Parathyroid adenoma (tissue), 2 donors: ENCODE measurements around the gene MEF2B.
"Not testable (repeated sequence)": the region's sequence is repeated elsewhere in the genome, so short reads cannot be mapped to it uniquely, and the experiment has no call there.

Source experiments
- H2AFZ ChIP-seq: fragments of 300-600 bp; sonication (generic); one replicate; pipeline ENCODE4 v1.7.0; 2017; ENCODE audit warnings: antibody characterized with exemption, mild to moderate bottlenecking
- H3K27ac ChIP-seq: fragments of 300-600 bp; sonication (generic); one replicate; pipeline ENCODE4 v1.7.0; 2017
- H3K27me3 ChIP-seq: fragments of 300-600 bp; sonication (generic); one replicate; pipeline ENCODE4 v1.7.0; 2017; ENCODE audit warnings: low read length; ENCODE audit not compliant: control insufficient read depth, insufficient read depth
- H3K36me3 ChIP-seq: fragments of 300-600 bp; sonication (generic); one replicate; pipeline ENCODE4 v1.7.0; 2017; ENCODE audit warnings: low read length; ENCODE audit not compliant: control insufficient read depth, insufficient read depth
- H3K4me1 ChIP-seq: fragments of 300-600 bp; sonication (generic); one replicate; pipeline ENCODE4 v1.7.0; 2017; ENCODE audit warnings: control low read depth
- H3K4me2 ChIP-seq: fragments of 300-600 bp; sonication (generic); one replicate; pipeline ENCODE4 v1.7.0; 2017; ENCODE audit warnings: low read length
- H3K4me3 ChIP-seq: fragments of 300-600 bp; sonication (generic); one replicate; pipeline ENCODE4 v1.7.0; 2017; ENCODE audit warnings: low read depth, low read length
- H3K79me2 ChIP-seq: fragments of 300-600 bp; sonication (generic); one replicate; pipeline ENCODE4 v1.7.0; 2017; ENCODE audit warnings: control low read depth
- H3K9ac ChIP-seq: fragments of 300-600 bp; sonication (generic); one replicate; pipeline ENCODE4 v1.7.0; 2017; ENCODE audit warnings: mild to moderate bottlenecking
- H3K9me3 ChIP-seq: fragments of 300-600 bp; sonication (generic); one replicate; pipeline ENCODE4 v1.7.0; 2017; ENCODE audit warnings: low read length; ENCODE audit not compliant: control insufficient read depth
- TF ChIP-seq, protein P1 (sequence below): fragments of 300-600 bp; sonication (generic); IDR thresholded peaks from one replicate; pipeline ENCODE4 v1.7.0; 2017; ENCODE audit warnings: antibody characterized with exemption, mild to moderate bottlenecking
- donor health status: primary hyperparathyroidism.

Gene MEF2B

GRCh38 chr19:19151418-19151817 is 18.6 kb downstream of the MEF2B start:
- H2AFZ ChIP-seq, result no peak overlapping the region
- TF ChIP-seq, protein P1, sequence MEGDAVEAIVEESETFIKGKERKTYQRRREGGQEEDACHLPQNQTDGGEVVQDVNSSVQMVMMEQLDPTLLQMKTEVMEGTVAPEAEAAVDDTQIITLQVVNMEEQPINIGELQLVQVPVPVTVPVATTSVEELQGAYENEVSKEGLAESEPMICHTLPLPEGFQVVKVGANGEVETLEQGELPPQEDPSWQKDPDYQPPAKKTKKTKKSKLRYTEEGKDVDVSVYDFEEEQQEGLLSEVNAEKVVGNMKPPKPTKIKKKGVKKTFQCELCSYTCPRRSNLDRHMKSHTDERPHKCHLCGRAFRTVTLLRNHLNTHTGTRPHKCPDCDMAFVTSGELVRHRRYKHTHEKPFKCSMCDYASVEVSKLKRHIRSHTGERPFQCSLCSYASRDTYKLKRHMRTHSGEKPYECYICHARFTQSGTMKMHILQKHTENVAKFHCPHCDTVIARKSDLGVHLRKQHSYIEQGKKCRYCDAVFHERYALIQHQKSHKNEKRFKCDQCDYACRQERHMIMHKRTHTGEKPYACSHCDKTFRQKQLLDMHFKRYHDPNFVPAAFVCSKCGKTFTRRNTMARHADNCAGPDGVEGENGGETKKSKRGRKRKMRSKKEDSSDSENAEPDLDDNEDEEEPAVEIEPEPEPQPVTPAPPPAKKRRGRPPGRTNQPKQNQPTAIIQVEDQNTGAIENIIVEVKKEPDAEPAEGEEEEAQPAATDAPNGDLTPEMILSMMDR, result no peak
- H3K9me3 ChIP-seq, result no peaks in the 10 kb centered on the region
- H3K4me1 ChIP-seq, result no peaks in the 10 kb centered on the region
- H3K27ac ChIP-seq, result no peak overlapping the region
- H3K79me2 ChIP-seq, result no peaks in the 10 kb centered on the region
- no peak overlapping the region for H3K9ac ChIP-seq
- H3K4me3 ChIP-seq, result no peak overlapping the region
- H3K4me2 ChIP-seq, result no peak overlapping the region
- H3K36me3 ChIP-seq, result no peaks in the 10 kb centered on the region
- H3K27me3 ChIP-seq, result no peaks in the 10 kb centered on the region

GRCh38 chr19:19149435-19149834 is 20.6 kb downstream of the MEF2B start:
- Histone ChIP-seq H3K27ac (no peak overlapping the region), H3K27me3 (no peaks in the 10 kb centered on the region), H3K36me3 (no peaks in the 10 kb centered on the region), H3K4me2 (no peak overlapping the region), H3K9ac (no peak overlapping the region), H2AFZ (no peak overlapping the region), H3K9me3 (no peaks in the 10 kb centered on the region), H3K4me1 (no peaks in the 10 kb centered on the region), H3K79me2 (no peaks in the 10 kb centered on the region), H3K4me3 (no peak overlapping the region)
- TF ChIP-seq, protein P1, result no peak

- H3K36me3 ChIP-seq, H3K79me2 ChIP-seq, H3K4me1 ChIP-seq, H3K4me2 ChIP-seq, H3K27ac ChIP-seq, H3K4me3 ChIP-seq, H3K9ac ChIP-seq, H2AFZ ChIP-seq, H3K9me3 ChIP-seq, H3K27me3 ChIP-seq: not testable (repeated sequence)
Measured at GRCh38 chr19:19148504-19148903, 21.6 kb downstream of the MEF2B start.

- H3K27me3 ChIP-seq, result no peaks in the 10 kb centered on the region
Measured at GRCh38 chr19:19147344-19147743, 22.7 kb downstream of the MEF2B start.

DNA sequence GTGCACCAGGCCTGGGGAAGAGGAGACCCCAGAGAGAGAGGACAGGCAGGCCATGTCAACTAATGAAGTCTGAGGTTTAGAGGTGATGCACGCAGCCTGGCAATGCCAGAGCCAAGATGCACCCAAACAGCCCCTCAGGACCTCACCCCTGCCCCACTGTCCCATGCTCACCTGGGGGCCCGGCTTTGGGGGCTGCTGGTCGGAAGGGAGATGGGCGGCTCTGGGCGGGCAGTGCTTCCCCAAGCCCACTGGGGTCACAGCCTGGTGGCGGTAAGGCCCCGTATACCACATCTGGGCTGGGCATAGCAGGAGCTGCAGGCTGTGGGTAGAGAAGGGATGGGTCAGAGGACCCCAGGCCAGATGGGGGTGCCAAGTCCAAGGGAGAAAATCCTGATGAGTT is 23.2 kb downstream of the MEF2B start:
- Histone ChIP-seq H3K9ac (no peak overlapping the region), H3K36me3 (no peaks in the 10 kb centered on the region), H3K9me3 (no peaks in the 10 kb centered on the region), H3K27me3 (no peaks in the 10 kb centered on the region), H3K4me2 (no peak overlapping the region), H2AFZ (no peak overlapping the region), H3K4me1 (no peaks in the 10 kb centered on the region), H3K27ac (no peak overlapping the region), H3K79me2 (no peaks in the 10 kb centered on the region), H3K4me3 (no peak overlapping the region)
- TF ChIP-seq, protein P1, result no peak

More at GRCh38 chr19:19147344-19147743, 22.7 kb downstream of the MEF2B start:
- no peaks in the 10 kb centered on the region for H3K79me2 ChIP-seq
- H2AFZ ChIP-seq, result no peak overlapping the region
- H3K4me3 ChIP-seq, result no peak overlapping the region
- H3K36me3 ChIP-seq, result no peaks in the 10 kb centered on the region
- no peak overlapping the region for H3K9ac ChIP-seq
- H3K4me2 ChIP-seq, result no peak overlapping the region
- TF ChIP-seq, protein P1, result no peak
- no peaks in the 10 kb centered on the region for H3K4me1 ChIP-seq
- no peak overlapping the region for H3K27ac ChIP-seq
- H3K9me3 ChIP-seq, result no peaks in the 10 kb centered on the region
